Measurements from ENCODE around the gene TEDC2.

The TEDC2 gene

DNA sequence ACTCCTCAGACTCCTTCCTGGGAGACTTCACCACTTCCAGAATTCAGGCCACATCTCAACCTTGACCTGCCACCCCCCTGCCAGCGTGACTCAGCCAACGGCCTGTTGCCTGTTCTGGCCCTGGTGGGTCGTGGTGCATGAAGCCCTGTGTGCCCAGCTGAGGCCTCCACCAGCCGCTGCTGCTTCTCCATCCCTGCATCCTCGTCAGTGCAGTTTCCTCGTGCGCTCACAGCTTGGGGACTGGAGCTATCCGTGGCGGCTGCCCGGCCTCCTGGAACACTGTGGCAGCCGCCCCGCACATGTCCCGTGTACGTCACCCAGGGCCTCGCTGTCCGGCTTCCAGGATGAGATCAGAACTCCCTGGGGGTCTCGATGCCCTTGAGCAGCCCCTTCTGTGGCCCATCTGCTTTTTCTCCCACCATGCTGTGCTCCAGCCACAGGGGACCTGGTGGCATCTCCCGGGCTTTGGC lies 8.0 kb upstream of the TEDC2 start:
- no peaks in the 10 kb centered on the region for H3K4me1 Mint-ChIP-seq (ENCODE audit: low read depth)
- peaks cover 43% of the 10 kb centered on the region for H3K36me3 Mint-ChIP-seq (ENCODE audit: low read depth)
- H3K4me3 Mint-ChIP-seq, result no peak overlapping the region
- H3K27ac Mint-ChIP-seq, result no peak overlapping the region
- no peaks in the 10 kb centered on the region for H3K27me3 Mint-ChIP-seq (ENCODE audit: low read depth)
- no peaks in the 10 kb centered on the region for H3K9me3 Mint-ChIP-seq

DNA sequence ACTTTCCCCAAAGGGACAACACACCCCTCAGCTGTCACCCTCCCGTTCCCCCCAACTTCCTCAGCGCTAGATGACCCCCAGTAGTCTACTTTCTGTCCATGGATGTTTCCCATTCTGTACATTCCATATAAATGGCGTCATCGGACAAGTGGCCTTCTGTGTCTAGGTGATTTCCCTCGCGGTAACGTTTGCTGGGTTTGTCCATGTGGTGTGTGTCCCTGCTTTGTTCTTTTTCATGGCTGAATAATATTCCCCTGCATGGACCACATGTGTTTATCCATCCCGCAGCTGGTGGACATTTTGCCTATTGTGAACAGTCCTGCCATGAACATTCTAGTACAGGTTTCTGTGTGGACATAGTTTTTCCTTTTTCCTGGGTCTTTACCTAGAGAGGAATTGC lies 7.3 kb upstream of the TEDC2 start:
- Mint-ChIP-seq H3K27ac (no peak overlapping the region), H3K36me3 (ENCODE audit: low read depth) (peaks cover 44% of the 10 kb centered on the region), H3K4me3 (no peak overlapping the region), H3K27me3 (ENCODE audit: low read depth) (no peaks in the 10 kb centered on the region), H3K9me3 (no peaks in the 10 kb centered on the region), H3K4me1 (ENCODE audit: low read depth) (no peaks in the 10 kb centered on the region)

DNA sequence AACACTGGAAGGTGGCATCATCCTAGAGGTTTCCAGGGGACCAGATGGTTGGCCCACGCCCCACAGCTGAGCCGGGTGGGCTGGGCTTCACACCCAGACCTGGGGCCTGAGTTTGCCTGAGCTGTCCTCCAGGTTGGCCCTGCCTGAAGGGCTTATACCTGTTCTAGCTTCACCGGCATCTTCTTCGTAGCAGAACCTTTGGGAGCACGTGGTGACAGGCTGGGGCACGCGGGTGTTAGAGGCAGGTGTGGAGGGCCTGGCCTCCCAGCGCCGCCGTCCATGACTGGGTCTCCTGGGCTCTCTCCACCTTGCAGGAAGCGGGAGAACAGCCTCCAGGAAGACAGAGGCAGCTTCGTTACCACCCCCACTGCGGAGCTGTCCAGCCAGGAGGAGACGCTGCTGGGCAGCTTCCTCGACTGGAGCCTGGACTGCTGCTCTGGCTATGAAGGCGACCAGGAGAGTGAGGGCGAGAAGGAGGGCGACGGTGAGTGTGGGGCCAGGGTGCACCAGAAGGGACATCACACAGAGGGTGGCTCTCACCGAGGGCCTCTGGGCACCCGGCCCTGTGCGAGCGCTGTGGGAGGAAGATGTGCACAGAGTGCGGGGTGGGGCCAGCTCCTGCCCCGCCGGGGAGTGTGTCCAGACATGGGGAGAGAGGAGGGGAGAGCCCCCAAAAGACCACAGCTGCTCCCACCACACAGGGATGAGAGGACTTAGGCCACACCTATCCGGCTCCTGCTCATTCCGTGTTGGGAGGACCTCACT lies 4.6 kb upstream of the TEDC2 start:
- Mint-ChIP-seq H3K9me3 (no peaks in the 10 kb centered on the region), H3K4me3 (no peak overlapping the region), H3K36me3 (ENCODE audit: low read depth) (peaks cover 37% of the 10 kb centered on the region)

GRCh38 chr16:2456551-2457153 lies 3.3 kb upstream of the TEDC2 start:
- Mint-ChIP-seq H3K27ac (no peak overlapping the region), H3K9me3 (no peaks in the 10 kb centered on the region), H3K4me3 (no peak overlapping the region), H3K27me3 (ENCODE audit: low read depth) (no peaks in the 10 kb centered on the region), H3K4me1 (ENCODE audit: low read depth) (peaks cover 5% of the 10 kb centered on the region), H3K36me3 (ENCODE audit: low read depth) (peaks cover 35% of the 10 kb centered on the region)

More for the DNA sequence above, 4.6 kb upstream of the TEDC2 start:
- Mint-ChIP-seq H3K27me3 (ENCODE audit: low read depth) (no peaks in the 10 kb centered on the region), H3K27ac (no peak overlapping the region), H3K4me1 (ENCODE audit: low read depth) (peaks cover 5% of the 10 kb centered on the region)

GRCh38 chr16:2457267-2457666 lies 2.6 kb upstream of the TEDC2 start:
- no peaks in the 10 kb centered on the region for H3K9me3 Mint-ChIP-seq
- no peak overlapping the region for H3K27ac Mint-ChIP-seq
- H3K4me3 Mint-ChIP-seq, result no peak overlapping the region
- peaks cover 5% of the 10 kb centered on the region for H3K4me1 Mint-ChIP-seq (ENCODE audit: low read depth)
- peaks cover 29% of the 10 kb centered on the region for H3K36me3 Mint-ChIP-seq (ENCODE audit: low read depth)
- no peaks in the 10 kb centered on the region for H3K27me3 Mint-ChIP-seq (ENCODE audit: low read depth)

GRCh38 chr16:2457946-2458345 lies 2.0 kb upstream of the TEDC2 start:
- Mint-ChIP-seq H3K36me3 (ENCODE audit: low read depth) (peaks cover 22% of the 10 kb centered on the region), H3K9me3 (no peaks in the 10 kb centered on the region), H3K27me3 (ENCODE audit: low read depth) (no peaks in the 10 kb centered on the region), H3K4me1 (ENCODE audit: low read depth) (peaks cover 5% of the 10 kb centered on the region), H3K27ac (no peak overlapping the region), H3K4me3 (no peak overlapping the region)

GRCh38 chr16:2458887-2459646 lies 842 bp upstream of the TEDC2 start:
- Mint-ChIP-seq H3K9me3 (no peaks in the 10 kb centered on the region), H3K4me3 (peak overlapping the region; percentile 92), H3K27ac (peak overlapping the region; percentile 90), H3K36me3 (ENCODE audit: low read depth) (peaks cover 14% of the 10 kb centered on the region), H3K4me1 (ENCODE audit: low read depth) (peaks cover 5% of the 10 kb centered on the region), H3K27me3 (ENCODE audit: low read depth) (no peaks in the 10 kb centered on the region)

DNA sequence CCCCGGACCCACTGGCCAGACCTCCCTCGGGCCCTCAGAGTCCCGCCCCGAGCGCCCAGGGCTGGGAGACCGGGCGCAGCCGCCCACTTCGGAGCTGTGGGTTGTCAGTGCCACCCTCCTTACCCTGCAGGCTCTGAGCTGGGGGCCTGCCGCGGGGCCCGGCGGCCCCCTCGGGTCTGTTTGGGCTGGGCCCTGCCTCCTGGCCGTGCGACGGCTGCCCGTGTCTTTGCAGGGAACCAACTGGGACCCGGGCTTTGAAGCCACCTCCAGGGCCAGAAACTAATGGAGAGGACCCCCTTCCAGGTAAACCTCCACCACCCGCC lies 443 bp downstream of the TEDC2 start:
- no peaks in the 10 kb centered on the region for H3K9me3 Mint-ChIP-seq
- no peaks in the 10 kb centered on the region for H3K27me3 Mint-ChIP-seq (ENCODE audit: low read depth)
- H3K27ac Mint-ChIP-seq, result no peak overlapping the region
- no peak overlapping the region for H3K4me3 Mint-ChIP-seq
- H3K36me3 Mint-ChIP-seq (ENCODE audit: low read depth), result peaks cover 9% of the 10 kb centered on the region
- peaks cover 5% of the 10 kb centered on the region for H3K4me1 Mint-ChIP-seq (ENCODE audit: low read depth)

- Mint-ChIP-seq H3K4me1 (ENCODE audit: low read depth) (peaks cover 5% of the 10 kb centered on the region), H3K27ac (no peak overlapping the region), H3K9me3 (no peaks in the 10 kb centered on the region), H3K4me3 (peak overlapping the region; percentile 37), H3K36me3 (ENCODE audit: low read depth) (peaks cover 8% of the 10 kb centered on the region), H3K27me3 (ENCODE audit: low read depth) (no peaks in the 10 kb centered on the region)
Measured at GRCh38 chr16:2460916-2461315, 1.0 kb downstream of the TEDC2 start.

- Mint-ChIP-seq H3K9me3 (no peaks in the 10 kb centered on the region), H3K36me3 (ENCODE audit: low read depth) (peaks cover 6% of the 10 kb centered on the region), H3K4me1 (ENCODE audit: low read depth) (peaks cover 5% of the 10 kb centered on the region), H3K4me3 (no peak overlapping the region), H3K27ac (no peak overlapping the region), H3K27me3 (ENCODE audit: low read depth) (peaks cover 2% of the 10 kb centered on the region)
Measured at GRCh38 chr16:2462031-2462866, 2.3 kb downstream of the TEDC2 start.

- H3K4me1 Mint-ChIP-seq (ENCODE audit: low read depth), result peaks cover 5% of the 10 kb centered on the region
- H3K4me3 Mint-ChIP-seq, result no peak overlapping the region
- no peak overlapping the region for H3K27ac Mint-ChIP-seq
- peaks cover 3% of the 10 kb centered on the region for H3K36me3 Mint-ChIP-seq (ENCODE audit: low read depth)
- H3K27me3 Mint-ChIP-seq (ENCODE audit: low read depth), result peaks cover 10% of the 10 kb centered on the region
- H3K9me3 Mint-ChIP-seq, result no peaks in the 10 kb centered on the region
Measured at GRCh38 chr16:2464333-2464732, 4.4 kb downstream of the TEDC2 start.

GRCh38 chr16:2465653-2466415 lies 5.9 kb downstream of the TEDC2 start:
- Mint-ChIP-seq H3K4me1 (ENCODE audit: low read depth) (no peaks in the 10 kb centered on the region), H3K27me3 (ENCODE audit: low read depth) (peaks cover 23% of the 10 kb centered on the region), H3K36me3 (ENCODE audit: low read depth) (no peaks in the 10 kb centered on the region), H3K27ac (no peak overlapping the region), H3K4me3 (no peak overlapping the region), H3K9me3 (no peaks in the 10 kb centered on the region)

GRCh38 chr16:2466667-2467527 lies 7.0 kb downstream of the TEDC2 start:
- H3K27me3 Mint-ChIP-seq (ENCODE audit: low read depth), result peaks cover 23% of the 10 kb centered on the region
- no peak overlapping the region for H3K27ac Mint-ChIP-seq
- no peak overlapping the region for H3K4me3 Mint-ChIP-seq
- H3K4me1 Mint-ChIP-seq (ENCODE audit: low read depth), result no peaks in the 10 kb centered on the region
- H3K36me3 Mint-ChIP-seq (ENCODE audit: low read depth), result no peaks in the 10 kb centered on the region
- no peaks in the 10 kb centered on the region for H3K9me3 Mint-ChIP-seq

All from T-helper 1 cell treated with Interleukin-12 subunit alpha and Interleukin-12 subunit beta and Interleukin-4 antibody, amounts not matched to agents 30 μg/mL and 1 μg/mL, for 36 hours (primary cell).